ENCODE measurements around the gene PURA. TPM values are rescaled to one million over a fixed set of nuclear protein-coding genes. Genes with fewer than 3 reads are reported as not detected.

Gene PURA
- total RNA-seq (2022; extraction: Qiagen RNA extraction), result 3.9 to 6.2 TPM (median 5.3 TPM) in 5 replicates

GRCh38 chr5:140113699-140114263 lies at the start of gene PURA:
Gene PURA, plus strand, starts transcription at chr5:140114109. Its CDS starts 73 bp downstream, at chr5:140114182.

GRCh38 chr5:140125637-140126036 lies 11.7 kb downstream of the PURA start, which contains the start of gene IGIP:
Gene IGIP, plus strand, starts transcription at chr5:140125937. Its CDS starts 2,540 bp downstream, at chr5:140128477.

GRCh38 chr5:140174465-140175366 lies 60.8 kb downstream of the PURA start, which contains the start of gene CYSTM1:
Gene CYSTM1, plus strand, starts transcription at chr5:140175188. Its CDS starts 19,278 bp downstream, at chr5:140194466.

Other genes starting within 250 kb of the PURA start
- 1.8 to 2.4 TPM (median 2.0 TPM) in 5 replicates for gene NRG2, start 70.8 kb upstream of the PURA start, total RNA-seq (2022; extraction: Qiagen RNA extraction)
- 0.60 to 1.1 TPM (median 0.85 TPM) in 5 replicates for gene IGIP, start 11.8 kb downstream of the PURA start, total RNA-seq (2022; extraction: Qiagen RNA extraction)
- gene CYSTM1, start 61.1 kb downstream of the PURA start, total RNA-seq (2022; extraction: Qiagen RNA extraction), result 136 to 252 TPM (median 141 TPM) in 5 replicates
- gene PFDN1, start 189.0 kb downstream of the PURA start, total RNA-seq (2022; extraction: Qiagen RNA extraction), result 86.3 to 143 TPM (median 88.9 TPM) in 5 replicates
- 5.5 to 6.7 TPM (median 5.7 TPM) in 5 replicates for gene HBEGF, start 232.5 kb downstream of the PURA start, total RNA-seq (2022; extraction: Qiagen RNA extraction)
- 0.04 TPM in 1 of 5 replicates, not detected in the others for gene SLC4A9, start 246.1 kb downstream of the PURA start, total RNA-seq (2022; extraction: Qiagen RNA extraction)

Measured in A549 treated with dexamethasone at 1 μM for 4 hours (cell line).